T-cell (primary cell): ENCODE measurements around the gene VANGL1. TPM values are rescaled to one million over a fixed set of nuclear protein-coding genes. Genes with fewer than 3 reads are reported as not detected.

Experiments used
- ATAC-seq, 4 experiments: fragments of 200-7000 bp in 3 of 4; fragments of 150-1000 bp in 1 of 4; cut with Tn5 transposase; replicated peaks in 1 of 4; 1 replicate in 3 of 4; 2 replicates in 1 of 4; pipeline ENCODE4 v1.10.0; 2021; ENCODE audit warnings: moderate library complexity in 3 of 4, mild to moderate bottlenecking in 2 of 4, moderate number of reproducible peaks in 1 of 4
- CTCF ChIA-PET, 2 donors: fragments of 300-600 bp; sonication (Branson Sonifier 250); formaldehyde crosslinking; loops; one replicate each; lab custom pipeline; 2022; ENCODE audit warnings: antibody characterized with exemption in 2 of 2; lab: Charles Lee
- POLR2A ChIA-PET, 2 donors: fragments of 300-600 bp; sonication (Branson Sonifier 250); formaldehyde crosslinking; loops; one replicate each; lab custom pipeline; 2022; ENCODE audit warnings: antibody characterized with exemption in 2 of 2; lab: Charles Lee
- DNase-seq, 35 experiments: peaks; one replicate each; pipeline versions ENCODE4 v3.0.0 to v3.0.0-alpha.2; 2013 to 2023
- H3K27ac ChIP-seq: one replicate; pipeline ENCODE4 v1.5.1; 2013; ENCODE audit warnings: low read length
- H3K27me3 ChIP-seq, 2 experiments: replicated peaks in 1 of 2; 1 replicate in 1 of 2; 2 replicates in 1 of 2; pipeline versions ENCODE4 v1.6.1 to v1.7.0; 2013; ENCODE audit warnings: low read length in 1 of 2, mixed read lengths in 1 of 2; ENCODE audit not compliant: control insufficient read depth in 2 of 2, insufficient read depth in 2 of 2; ENCODE audit errors: extremely low read depth in 1 of 2
- H3K36me3 ChIP-seq, 2 donors: 1 replicate in 1 of 2; 2 replicates in 1 of 2; pipeline versions ENCODE4 v1.6.1 to v1.7.0; 2013; ENCODE audit warnings: low read length in 1 of 2; ENCODE audit not compliant: control insufficient read depth in 2 of 2, insufficient read depth in 1 of 2; ENCODE audit errors: extremely low read depth in 1 of 2
- H3K4me1 ChIP-seq, 2 experiments: 1 replicate in 1 of 2; 2 replicates in 1 of 2; pipeline versions ENCODE4 v1.6.1 to v1.7.0; 2013; ENCODE audit warnings: low read length in 2 of 2, mixed read lengths in 1 of 2; ENCODE audit not compliant: insufficient read depth in 2 of 2, control insufficient read depth in 1 of 2; ENCODE audit errors: extremely low read depth in 1 of 2
- H3K4me3 ChIP-seq, 2 donors: 1 replicate in 1 of 2; 2 replicates in 1 of 2; pipeline versions ENCODE4 v1.5.1 to v1.7.0; 2013; ENCODE audit warnings: mild to moderate bottlenecking in 2 of 2, low read length in 1 of 2, moderate library complexity in 1 of 2; ENCODE audit not compliant: control insufficient read depth in 1 of 2; ENCODE audit errors: extremely low read depth in 1 of 2
- H3K9me3 ChIP-seq: 2 replicates; pipeline ENCODE4 v1.7.0; 2013
- H3K27ac Mint-ChIP-seq, 2 donors: one replicate each; pipeline ENCODE4 v1.8.0; 2020 to 2021; ENCODE audit warnings: mild to moderate bottlenecking in 2 of 2, mixed read lengths in 2 of 2
- H3K27me3 Mint-ChIP-seq, 2 donors: one replicate each; pipeline ENCODE4 v1.8.0; 2021 to 2022; ENCODE audit warnings: mixed read lengths in 2 of 2
- H3K36me3 Mint-ChIP-seq: one replicate; pipeline ENCODE4 v1.8.0; 2021; ENCODE audit warnings: mixed read lengths
- H3K4me1 Mint-ChIP-seq, 3 donors: one replicate each; pipeline ENCODE4 v1.8.0; 2020 to 2022; ENCODE audit warnings: mixed read lengths in 3 of 3, mild to moderate bottlenecking in 1 of 3
- H3K4me3 Mint-ChIP-seq, 3 donors: one replicate each; pipeline ENCODE4 v1.8.0; 2020 to 2022; ENCODE audit warnings: mild to moderate bottlenecking in 3 of 3, mixed read lengths in 3 of 3, moderate library complexity in 3 of 3
- H3K9me3 Mint-ChIP-seq, 3 donors: one replicate each; pipeline ENCODE4 v1.8.0; 2020 to 2022; ENCODE audit warnings: mixed read lengths in 3 of 3
- WGBS: methylation state at CpG from one replicate; pipeline ENCODE4 v1.1.5; 2013; ENCODE audit warnings: missing lambda C conversion rate; ENCODE audit not compliant: insufficient coverage; 5-methylcytosine and 5-hydroxymethylcytosine counted together
- total RNA-seq, 35 experiments: library from RNA in 6 of 35; stranded (reverse) in 6 of 35; fragments of 120-200 nt in 1 of 35; gene quantifications; one replicate each; pipeline versions ENCODE4 v1.2.1 to v1.2.4 and lab custom pipeline; 2013 to 2026

The VANGL1 gene
- total RNA-seq, 5 donors from 2014 or later (not counting 1 experiment from before 2014, with no cell fraction given): 1.7 to 2.5 (median 2.4) TPM

GRCh38 chr1:115596080-115596780 is 45.5 kb upstream of the VANGL1 start:
- Mint-ChIP-seq H3K4me1 (no peaks in the 10 kb centered on the region), H3K4me3 (no peak overlapping the region), H3K9me3 (no peaks in the 10 kb centered on the region), H3K36me3 (no peaks in the 10 kb centered on the region), H3K27ac (no peak overlapping the region), H3K27me3 (peaks cover 4 to 12% of the 10 kb centered on the region in 2 donors)
- POLR2A ChIA-PET: no interaction called here
- DNase-seq (no peak), ATAC-seq (no peak)
- peaks cover 0 to 10% of the 10 kb centered on the region in 2 experiments for H3K27me3 ChIP-seq
- CTCF ChIA-PET: interaction anchor here (0.6 to 1.5 kb wide), 3 partner anchors 13 to 457 kb away, joined by 3 to 4 read pairs (median 3); no protein-coding TSS in a partner anchor
- H3K9me3 ChIP-seq: no peaks in the 10 kb centered on the region
- H3K4me1 ChIP-seq: no peaks in the 10 kb centered on the region
- H3K27ac ChIP-seq: no peak overlapping the region
- H3K36me3 ChIP-seq: no peaks in the 10 kb centered on the region
- WGBS: 0% methylated on average over 1 of the region's 7 CpGs
- H3K4me3 ChIP-seq: no peak overlapping the region

DNA sequence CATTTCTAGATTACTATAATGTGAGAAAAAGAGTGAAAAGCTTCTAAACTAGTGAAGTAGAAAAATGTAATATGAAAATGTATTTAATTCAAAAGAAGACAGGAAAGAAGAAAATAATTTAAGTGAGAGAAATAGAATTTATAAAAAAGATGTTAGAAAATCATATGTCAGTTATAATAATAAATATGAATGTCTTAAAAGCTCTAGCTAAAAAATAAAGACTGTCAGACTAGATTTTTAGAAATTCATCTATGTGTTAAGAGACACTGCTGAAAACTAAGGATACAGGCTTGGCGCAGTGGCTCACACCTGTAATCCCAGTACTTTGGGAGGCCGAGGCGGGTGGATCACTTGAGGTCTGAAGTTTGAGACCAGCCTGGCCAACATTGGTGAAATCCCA is 37.3 kb upstream of the VANGL1 start:
- DNase-seq (no peak), ATAC-seq (no peak)
- Mint-ChIP-seq H3K4me3 (no peak overlapping the region), H3K36me3 (no peaks in the 10 kb centered on the region), H3K9me3 (peaks cover 0 to 5% (median 0%) of the 10 kb centered on the region in 3 donors), H3K4me1 (no peaks in the 10 kb centered on the region), H3K27me3 (peaks cover 0 to 5% of the 10 kb centered on the region in 2 donors), H3K27ac (no peak overlapping the region)
- H3K4me1 ChIP-seq: no peaks in the 10 kb centered on the region
- no peak overlapping the region for H3K4me3 ChIP-seq
- H3K9me3 ChIP-seq: no peaks in the 10 kb centered on the region
- H3K27ac ChIP-seq: no peak overlapping the region
- no CpG with 5 or more reads among the region's 3 CpGs for WGBS
- H3K36me3 ChIP-seq: no peaks in the 10 kb centered on the region
- ChIA-PET CTCF (no interaction called here), POLR2A (no interaction called here)
- peaks cover 0 to 3% of the 10 kb centered on the region in 2 experiments for H3K27me3 ChIP-seq

- WGBS: 78% methylated on average over 5 of the region's 5 CpGs
- POLR2A ChIA-PET: no interaction called here
- H3K36me3 ChIP-seq: no peaks in the 10 kb centered on the region
- H3K4me3 ChIP-seq: no peak overlapping the region
- H3K27me3 ChIP-seq: peaks cover 0 to 3% of the 10 kb centered on the region in 2 experiments
- peaks cover under 1 to 3% of the 10 kb centered on the region in 2 donors for H3K27me3 Mint-ChIP-seq
- no peak overlapping the region for H3K27ac Mint-ChIP-seq
- no peaks in the 10 kb centered on the region for H3K9me3 ChIP-seq
- no peak overlapping the region for H3K27ac ChIP-seq
- H3K4me1 ChIP-seq: no peaks in the 10 kb centered on the region
- no peak for DNase-seq
- CTCF ChIA-PET: interaction anchor here in 1 of 2 donors (0.8 kb wide), 1 partner anchor 100 kb away, joined by 5 read pairs; no protein-coding TSS in a partner anchor
- no peaks in the 10 kb centered on the region for H3K36me3 Mint-ChIP-seq
- ATAC-seq: no peak
- H3K4me1 Mint-ChIP-seq: no peaks in the 10 kb centered on the region
- H3K4me3 Mint-ChIP-seq: no peak overlapping the region
- peaks cover 0 to 5% (median 0%) of the 10 kb centered on the region in 3 donors for H3K9me3 Mint-ChIP-seq
Measured at GRCh38 chr1:115606305-115606704, 35.5 kb upstream of the VANGL1 start.

DNA sequence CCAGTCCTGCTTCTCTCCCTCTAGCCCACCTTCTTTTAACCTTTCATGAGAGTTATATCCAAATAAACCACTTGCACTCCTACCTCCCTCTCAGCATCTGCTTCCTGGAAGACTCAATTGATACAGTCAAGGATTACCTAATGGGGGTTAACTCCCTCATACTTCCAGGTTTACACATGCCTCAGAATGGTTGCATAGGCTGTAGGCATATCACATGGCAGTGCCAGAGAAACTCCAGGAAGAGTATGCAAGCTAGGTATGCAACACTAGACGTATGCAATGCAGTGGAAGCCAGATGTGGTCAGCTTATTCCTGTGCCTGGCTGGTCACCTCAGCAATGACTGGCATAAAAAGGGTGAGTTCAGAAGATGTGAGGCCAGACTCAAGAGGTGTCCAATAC is 32.7 kb upstream of the VANGL1 start:
- Mint-ChIP-seq H3K4me3 (no peak overlapping the region), H3K27ac (no peak overlapping the region), H3K4me1 (no peaks in the 10 kb centered on the region), H3K36me3 (no peaks in the 10 kb centered on the region), H3K9me3 (peaks cover 0 to 4% (median 0%) of the 10 kb centered on the region in 3 donors), H3K27me3 (peaks cover 5 to 9% of the 10 kb centered on the region in 2 donors)
- Histone ChIP-seq H3K36me3 (no peaks in the 10 kb centered on the region), H3K27me3 (peaks cover 0 to 8% of the 10 kb centered on the region in 2 experiments), H3K27ac (no peak overlapping the region), H3K4me1 (no peaks in the 10 kb centered on the region), H3K4me3 (no peak overlapping the region), H3K9me3 (no peaks in the 10 kb centered on the region)
- 63% methylated on average over 1 of the region's 1 CpG for WGBS
- ATAC-seq (no peak), DNase-seq (no peak)
- ChIA-PET CTCF (interaction anchor here in 1 of 2 donors (0.7 to 0.9 kb wide), 2 partner anchors 98 to 271 kb away, joined by 4 to 5 read pairs; no protein-coding TSS in a partner anchor), POLR2A (no interaction called here)

GRCh38 chr1:115613767-115614166 is 28.0 kb upstream of the VANGL1 start:
- Histone ChIP-seq H3K4me3 (no peak overlapping the region), H3K27ac (no peak overlapping the region), H3K27me3 (peaks cover 0 to 13% of the 10 kb centered on the region in 2 experiments), H3K36me3 (no peaks in the 10 kb centered on the region), H3K4me1 (no peaks in the 10 kb centered on the region), H3K9me3 (no peaks in the 10 kb centered on the region)
- H3K27me3 Mint-ChIP-seq: peaks cover 11 to 29% of the 10 kb centered on the region in 2 donors
- CTCF ChIA-PET: no interaction called here
- H3K4me3 Mint-ChIP-seq: no peak overlapping the region
- 76% methylated on average over 3 of the region's 4 CpGs for WGBS
- ATAC-seq (no peak), DNase-seq (no peak)
- no peaks in the 10 kb centered on the region for H3K36me3 Mint-ChIP-seq
- H3K4me1 Mint-ChIP-seq: no peaks in the 10 kb centered on the region
- POLR2A ChIA-PET: no interaction called here
- H3K9me3 Mint-ChIP-seq: peaks cover 0 to 3% (median 3%) of the 10 kb centered on the region in 3 donors
- no peak overlapping the region for H3K27ac Mint-ChIP-seq

DNA sequence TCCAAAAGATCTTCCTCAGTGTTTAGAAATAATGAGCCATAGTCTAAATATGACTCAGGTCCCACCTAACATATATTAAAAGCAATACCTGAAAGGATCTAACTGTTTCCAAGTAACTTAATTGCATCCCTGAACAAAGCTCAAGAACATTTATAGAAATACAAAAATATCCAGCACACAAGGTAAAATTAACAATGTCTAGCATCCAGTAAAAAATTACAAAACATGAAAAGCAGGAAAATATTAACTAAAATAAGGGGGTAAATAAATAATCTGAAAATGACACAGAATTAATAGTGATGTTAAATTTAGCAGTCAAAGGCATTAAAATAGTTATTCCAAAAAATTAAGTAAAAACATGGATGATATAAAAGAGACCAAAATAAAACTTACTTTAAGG is 21.3 kb upstream of the VANGL1 start:
- Mint-ChIP-seq H3K4me1 (no peaks in the 10 kb centered on the region), H3K36me3 (no peaks in the 10 kb centered on the region), H3K4me3 (no peak overlapping the region), H3K27ac (no peak overlapping the region), H3K27me3 (peaks cover 10 to 12% of the 10 kb centered on the region in 2 donors), H3K9me3 (peaks cover 17 to 33% (median 20%) of the 10 kb centered on the region in 3 donors)
- no peak overlapping the region for H3K4me3 ChIP-seq
- H3K27ac ChIP-seq: no peak overlapping the region
- POLR2A ChIA-PET: no interaction called here
- CTCF ChIA-PET: no interaction called here
- peaks cover 2% of the 10 kb centered on the region for H3K9me3 ChIP-seq
- peaks cover 0 to 11% of the 10 kb centered on the region in 2 experiments for H3K27me3 ChIP-seq
- ATAC-seq (no peak), DNase-seq (no peak)
- H3K4me1 ChIP-seq: no peaks in the 10 kb centered on the region
- no peaks in the 10 kb centered on the region for H3K36me3 ChIP-seq
